H9 (cell line): Measurements from ENCODE around the gene CFHR3. TPM values are rescaled to one million over a fixed set of nuclear protein-coding genes. Genes with fewer than 3 reads are reported as not detected.

Experiments used
- DNase-seq: peaks from one replicate; pipeline ENCODE4 v3.0.0-alpha.2; 2017
- H2AFZ ChIP-seq: one replicate; pipeline ENCODE4 v1.6.1; 2013; ENCODE audit warnings: mild to moderate bottlenecking, low read length, control low read depth, moderate library complexity
- H2AK5ac ChIP-seq: 2 replicates; pipeline ENCODE4 v1.6.1; 2013; ENCODE audit warnings: low read length, control low read depth, mixed read lengths; ENCODE audit not compliant: insufficient read length
- H2BK120ac ChIP-seq: one replicate; pipeline ENCODE4 v1.6.1; 2013; ENCODE audit warnings: low read depth, mild to moderate bottlenecking, low read length, control low read depth, inconsistent platforms; ENCODE audit not compliant: poor library complexity, severe bottlenecking
- H2BK12ac ChIP-seq: 2 replicates; pipeline ENCODE4 v1.6.1; 2013; ENCODE audit warnings: low read length, control low read depth, mixed read lengths, low read depth; ENCODE audit not compliant: insufficient read length
- H2BK15ac ChIP-seq: 2 replicates; pipeline ENCODE4 v1.6.1; 2013; ENCODE audit warnings: low read depth, low read length, control low read depth
- H2BK20ac ChIP-seq: one replicate; pipeline ENCODE4 v1.6.1; 2013; ENCODE audit warnings: low read depth, mild to moderate bottlenecking, low read length, control low read depth, inconsistent platforms; ENCODE audit not compliant: poor library complexity, severe bottlenecking
- H2BK5ac ChIP-seq: 2 replicates; pipeline ENCODE4 v1.6.1; 2013; ENCODE audit warnings: low read length, control low read depth, mixed read lengths; ENCODE audit not compliant: insufficient read length
- H3K14ac ChIP-seq: 2 replicates; pipeline ENCODE4 v1.6.1; 2013; ENCODE audit warnings: low read length, control low read depth; ENCODE audit not compliant: insufficient read depth
- H3K18ac ChIP-seq: 2 replicates; pipeline ENCODE4 v1.6.1; 2013; ENCODE audit warnings: low read depth, mild to moderate bottlenecking, mixed read lengths, low read length, control low read depth; ENCODE audit not compliant: insufficient read length
- H3K23ac ChIP-seq: 2 replicates; pipeline ENCODE4 v1.6.1; 2013; ENCODE audit warnings: low read length, control low read depth, mixed read lengths, low read depth; ENCODE audit not compliant: insufficient read length
- H3K23me2 ChIP-seq: 2 replicates; pipeline ENCODE4 v1.6.1; 2013; ENCODE audit warnings: low read depth, mild to moderate bottlenecking, mixed read lengths, low read length, control low read depth; ENCODE audit not compliant: insufficient read length, poor library complexity, severe bottlenecking
- H3K27ac ChIP-seq: 2 replicates; pipeline ENCODE4 v1.5.1; 2013; ENCODE audit warnings: low read length, control low read depth, mixed read lengths, low read depth; ENCODE audit not compliant: insufficient read length
- H3K27me3 ChIP-seq: 2 replicates; pipeline ENCODE4 v1.6.1; 2013; ENCODE audit warnings: low read length, control low read depth, inconsistent platforms; ENCODE audit not compliant: insufficient read depth
- H3K4ac ChIP-seq: 2 replicates; pipeline ENCODE4 v1.6.1; 2013; ENCODE audit warnings: low read depth, mild to moderate bottlenecking, control low read depth, inconsistent platforms, low read length, moderate library complexity
- H3K4me1 ChIP-seq: 2 replicates; pipeline ENCODE4 v1.6.1; 2013; ENCODE audit warnings: low read length, control low read depth, inconsistent platforms; ENCODE audit not compliant: insufficient read depth
- H3K4me2 ChIP-seq: 2 replicates; pipeline ENCODE4 v1.6.1; 2013; ENCODE audit warnings: low read length, control low read depth, mixed read lengths; ENCODE audit not compliant: insufficient read length, insufficient read depth
- H3K56ac ChIP-seq: 2 replicates; pipeline ENCODE4 v1.6.1; 2013; ENCODE audit warnings: low read depth, mild to moderate bottlenecking, mixed read lengths, low read length, control low read depth; ENCODE audit not compliant: insufficient read length
- H3K79me1 ChIP-seq: 2 replicates; pipeline ENCODE4 v1.6.1; 2013; ENCODE audit warnings: low read depth, mild to moderate bottlenecking, moderate library complexity, low read length, control low read depth, inconsistent platforms; ENCODE audit not compliant: insufficient read depth, poor library complexity, severe bottlenecking
- H3K79me2 ChIP-seq: 2 replicates; pipeline ENCODE4 v1.6.1; 2013; ENCODE audit warnings: low read length, control low read depth, inconsistent platforms; ENCODE audit not compliant: insufficient read depth
- H3K9ac ChIP-seq: 2 replicates; pipeline ENCODE4 v1.6.1; 2013; ENCODE audit warnings: low read length, control low read depth, mixed read lengths; ENCODE audit not compliant: insufficient read length; ENCODE audit errors: extremely low read depth
- H3K9me3 ChIP-seq: one replicate; pipeline ENCODE4 v1.6.1; 2013; ENCODE audit warnings: low read depth, low read length, inconsistent platforms; ENCODE audit not compliant: control insufficient read depth
- H3T11ph ChIP-seq: one replicate; pipeline ENCODE4 v1.6.1; 2013; ENCODE audit warnings: mild to moderate bottlenecking, low read length, control low read depth, inconsistent platforms
- H4K20me1 ChIP-seq: one replicate; pipeline ENCODE4 v1.6.1; 2013; ENCODE audit not compliant: control insufficient read depth, insufficient read length, insufficient read depth
- H4K5ac ChIP-seq: 2 replicates; pipeline ENCODE4 v1.6.1; 2013; ENCODE audit warnings: low read depth, mild to moderate bottlenecking, mixed read lengths, low read length, control low read depth; ENCODE audit not compliant: insufficient read length
- H4K8ac ChIP-seq: replicated peaks from 2 replicates; pipeline ENCODE4 v1.6.1; 2013; ENCODE audit warnings: low read length, control low read depth, mixed read lengths, low read depth; ENCODE audit not compliant: insufficient read length
- H4K91ac ChIP-seq: 2 replicates; pipeline ENCODE4 v1.6.1; 2013; ENCODE audit warnings: low read depth, mild to moderate bottlenecking, moderate library complexity, mixed read lengths, low read length, control low read depth; ENCODE audit not compliant: insufficient read length
- H3K27ac Mint-ChIP-seq, 3 experiments: 2 replicates in 2 of 3; 3 replicates in 1 of 3; pipeline ENCODE4 v1.8.0; 2020 to 2021; ENCODE audit warnings: mixed read lengths in 3 of 3, mild to moderate bottlenecking in 1 of 3, moderate library complexity in 1 of 3
- H3K27me3 Mint-ChIP-seq: 2 replicates; pipeline ENCODE4 v1.8.0; 2021; ENCODE audit warnings: low read depth, mild to moderate bottlenecking, moderate library complexity, mixed read lengths
- H3K36me3 Mint-ChIP-seq, 3 experiments: 2 replicates in 2 of 3; 3 replicates in 1 of 3; pipeline ENCODE4 v1.8.0; 2020 to 2021; ENCODE audit warnings: low read depth in 3 of 3, mixed read lengths in 3 of 3; ENCODE audit not compliant: insufficient read depth in 1 of 3
- H3K4me1 Mint-ChIP-seq, 2 experiments: 2 replicates each; pipeline ENCODE4 v1.8.0; 2020; ENCODE audit warnings: mixed read lengths in 2 of 2
- H3K4me3 Mint-ChIP-seq, 2 experiments: 2 replicates in 1 of 2; 3 replicates in 1 of 2; pipeline ENCODE4 v1.8.0; 2020 to 2021; ENCODE audit warnings: mild to moderate bottlenecking in 2 of 2, mixed read lengths in 2 of 2, moderate library complexity in 1 of 2
- H3K9me3 Mint-ChIP-seq, 2 experiments: 2 replicates in 1 of 2; 3 replicates in 1 of 2; pipeline ENCODE4 v1.8.0; 2020; ENCODE audit warnings: mild to moderate bottlenecking in 2 of 2, mixed read lengths in 2 of 2, moderate library complexity in 1 of 2
- CTCF ChIP-seq: fragments of 200-600 bp; sonication (generic); conservative IDR thresholded peaks from 3 replicates; pipeline ENCODE4 v1.8.0; 2021; ENCODE audit warnings: antibody characterized with exemption, mild to moderate bottlenecking
- WGBS: extraction: QIAGEN DNeasy Blood & Tissue Kit; methylation state at CpG from one replicate; pipeline ENCODE4 v1.1.7; 2013; ENCODE audit warnings: missing lambda C conversion rate, low lambda C conversion rate, mixed read lengths; ENCODE audit not compliant: insufficient read length; ENCODE audit errors: extremely low coverage; 5-methylcytosine and 5-hydroxymethylcytosine counted together
- total RNA-seq: library from RNA; stranded (reverse); gene quantifications from 2 replicates; pipeline ENCODE4 v1.2.1, GENCODE V29; 2021

CFHR3 gene
- total RNA-seq, 1 experiment from 2014 or later, result 1.4 TPM

- no peak overlapping the region for H2AK5ac ChIP-seq
- no peak overlapping the region for H2AFZ ChIP-seq
- H2BK5ac ChIP-seq, result no peak overlapping the region
- H3K4ac ChIP-seq, result no peak overlapping the region
- Mint-ChIP-seq H3K4me3 (no peak overlapping the region), H3K27ac (no peak overlapping the region), H3K4me1 (no peaks in the 10 kb centered on the region), H3K27me3 (no peaks in the 10 kb centered on the region), H3K9me3 (no peaks in the 10 kb centered on the region), H3K36me3 (no peaks in the 10 kb centered on the region)
- no peak overlapping the region for H2BK15ac ChIP-seq
- H3K14ac ChIP-seq, result no peak overlapping the region
- no CpG with 5 or more reads among the region's 1 CpG for WGBS
- no peak overlapping the region for H2BK12ac ChIP-seq
- H3K4me2 ChIP-seq, result no peak overlapping the region
- H4K8ac ChIP-seq, result no peak overlapping the region
- no peaks in the 10 kb centered on the region for H3K79me2 ChIP-seq
- H3K4me1 ChIP-seq, result no peaks in the 10 kb centered on the region
- no peaks in the 10 kb centered on the region for H4K20me1 ChIP-seq
- H2BK20ac ChIP-seq, result no peak overlapping the region
- H3K18ac ChIP-seq, result no peak overlapping the region
- H3K56ac ChIP-seq, result no peak overlapping the region
- no peak for DNase-seq
- H3K9ac ChIP-seq, result no peak overlapping the region
- H3K23ac ChIP-seq, result no peak overlapping the region
- no peaks in the 10 kb centered on the region for H3K79me1 ChIP-seq
- no peak overlapping the region for H2BK120ac ChIP-seq
- no peaks in the 10 kb centered on the region for H3K9me3 ChIP-seq
- no peaks in the 10 kb centered on the region for H3K27me3 ChIP-seq
- no peak for TF ChIP-seq CTCF
- H3K23me2 ChIP-seq, result no peaks in the 10 kb centered on the region
- no peak overlapping the region for H3K27ac ChIP-seq
- no peak overlapping the region for H4K91ac ChIP-seq
- no peak overlapping the region for H4K5ac ChIP-seq
- no peak overlapping the region for H3T11ph ChIP-seq
Measured at GRCh38 chr1:196773713-196774112, 927 bp upstream of the CFHR3 start.
